NCI-H2171 treated with DMSO at 0.1 percent for 48 hours (cell line): Measurements from ENCODE around the gene PLIN1.

ENCODE experiments used
- DNase-seq: peaks from one replicate; lab custom pipeline; 2025; lab: John Stamatoyannopoulos, UW

The PLIN1 gene

DNA sequence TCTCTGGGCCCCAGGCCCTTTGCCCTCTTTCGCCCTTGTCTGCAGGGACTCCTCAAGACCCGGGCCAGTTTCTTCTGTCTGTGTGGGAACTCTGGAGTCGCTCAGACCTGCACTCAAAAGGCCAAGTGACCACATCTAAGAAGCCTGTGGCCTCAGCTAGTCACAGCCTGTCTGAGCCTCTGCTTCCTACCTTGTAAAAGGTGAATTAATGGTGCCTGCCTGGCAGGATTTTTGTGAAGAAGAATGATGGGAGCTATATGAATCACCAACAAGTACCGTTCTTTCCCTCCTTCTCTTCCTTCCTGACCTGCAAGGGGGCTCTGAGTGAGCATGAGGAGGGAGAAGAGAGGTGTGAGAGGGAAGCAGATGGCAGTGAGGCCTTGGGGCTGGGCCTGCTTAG, 7.5 kb downstream of the PLIN1 start:
- DNase-seq: no peak

DNA sequence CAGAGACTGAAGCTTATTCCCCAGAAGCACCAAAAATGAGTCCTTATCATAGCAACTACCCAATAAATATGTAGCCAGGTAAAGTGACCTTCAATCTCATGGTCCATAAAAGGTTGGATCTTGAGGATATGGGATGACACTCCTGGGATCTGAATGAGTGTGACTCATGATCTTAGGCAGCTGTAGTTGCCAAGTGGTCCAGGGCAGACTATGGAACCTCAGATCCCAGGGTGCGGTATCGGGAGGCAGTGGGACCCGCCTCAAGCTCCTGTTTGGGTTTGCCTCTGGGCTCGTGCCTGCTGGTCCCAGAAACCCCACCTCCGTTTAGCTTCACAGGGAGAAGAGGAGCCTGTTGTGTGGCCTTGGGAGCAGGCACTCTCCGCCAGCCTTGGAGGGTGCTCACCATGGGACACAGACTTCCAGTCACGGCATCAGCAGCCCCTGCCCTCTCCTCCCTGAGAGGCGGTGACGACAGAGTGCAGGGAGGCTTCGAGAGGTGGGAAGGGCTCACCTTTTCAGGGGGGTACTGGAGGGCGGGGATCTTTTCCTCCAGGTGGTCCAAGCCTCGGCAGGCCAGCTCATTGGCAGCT, 8.1 kb downstream of the PLIN1 start:
- no peak for DNase-seq

DNA sequence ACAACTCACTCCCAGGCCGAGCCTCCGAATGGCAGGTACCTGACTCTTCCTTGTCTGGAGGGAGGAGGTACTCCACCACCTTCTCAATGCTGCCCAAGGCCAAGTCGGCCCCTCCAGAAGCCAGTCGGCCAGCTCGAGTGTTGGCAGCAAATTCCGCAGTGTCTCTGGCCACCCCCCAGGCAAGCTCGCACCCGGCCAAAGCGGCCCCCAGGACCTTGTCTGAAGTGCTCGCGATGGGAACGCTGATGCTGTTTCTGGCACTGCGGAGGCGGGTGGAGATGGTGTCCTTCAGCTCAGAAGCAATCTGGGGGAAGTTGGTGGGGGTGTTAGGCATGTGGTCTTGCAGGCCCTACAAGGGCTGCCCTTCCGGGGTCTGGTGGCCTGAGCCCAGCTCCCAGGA, 9.2 kb downstream of the PLIN1 start:
- no peak for DNase-seq

DNA sequence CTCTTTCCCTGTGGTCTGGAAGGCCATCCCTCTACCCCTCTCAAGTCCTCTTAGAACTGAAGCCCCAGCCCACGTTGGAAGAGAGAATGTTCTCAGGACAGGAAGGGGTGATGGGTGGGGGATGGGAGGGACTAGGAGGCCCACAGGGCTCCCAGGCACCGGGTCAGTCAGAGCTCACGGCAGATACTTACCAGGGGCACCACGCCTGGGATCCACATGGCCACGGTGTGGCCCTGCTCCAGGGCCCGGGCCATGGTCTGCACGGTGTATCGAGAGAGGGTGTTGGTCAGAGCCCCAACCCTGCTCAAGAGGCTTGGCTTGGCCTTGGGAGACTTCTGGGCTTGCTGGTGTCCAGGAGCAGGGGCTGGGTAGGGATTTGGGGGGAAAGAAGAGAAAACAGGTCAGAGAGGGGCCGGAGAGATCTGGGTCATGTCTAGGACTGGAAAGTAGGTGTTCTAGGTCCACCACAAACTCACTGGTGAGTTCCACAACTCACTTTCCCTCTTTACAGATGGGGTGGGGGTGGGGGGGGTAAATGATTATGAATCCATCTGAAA, 9.8 kb downstream of the PLIN1 start:
- DNase-seq: no peak

DNA sequence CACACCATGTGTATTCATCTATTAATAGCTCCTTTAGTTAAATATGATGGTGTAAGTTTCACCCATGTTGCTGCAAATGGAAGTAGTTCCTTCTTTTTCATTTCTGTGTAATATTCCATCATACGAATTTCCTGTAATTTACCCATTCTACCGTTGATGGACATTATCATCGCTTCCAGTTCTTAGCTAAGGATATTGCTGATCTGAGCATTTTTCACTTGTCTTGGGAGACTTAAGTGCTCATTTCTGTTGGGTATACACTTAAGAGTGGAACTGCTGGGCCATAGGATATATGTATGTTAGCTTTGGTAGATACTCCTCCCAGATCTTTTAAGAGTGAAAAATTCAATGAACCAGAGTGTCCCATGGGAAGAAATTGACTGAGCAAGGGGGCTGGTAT, 11.0 kb downstream of the PLIN1 start:
- DNase-seq: no peak

DNA sequence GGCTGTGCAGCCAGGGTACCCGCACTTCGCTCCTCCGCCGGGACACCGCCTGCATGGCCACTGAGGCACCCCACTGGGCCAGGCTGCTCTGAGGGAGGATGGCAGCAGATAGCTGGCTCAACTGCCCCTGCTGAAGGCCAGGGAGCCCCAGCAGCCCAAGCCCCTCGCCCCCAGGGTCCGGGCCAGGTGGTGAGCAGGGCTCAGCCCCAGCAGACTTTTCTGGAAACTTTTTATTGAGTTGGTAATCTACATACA, 11.5 kb downstream of the PLIN1 start:
- no peak for DNase-seq

DNA sequence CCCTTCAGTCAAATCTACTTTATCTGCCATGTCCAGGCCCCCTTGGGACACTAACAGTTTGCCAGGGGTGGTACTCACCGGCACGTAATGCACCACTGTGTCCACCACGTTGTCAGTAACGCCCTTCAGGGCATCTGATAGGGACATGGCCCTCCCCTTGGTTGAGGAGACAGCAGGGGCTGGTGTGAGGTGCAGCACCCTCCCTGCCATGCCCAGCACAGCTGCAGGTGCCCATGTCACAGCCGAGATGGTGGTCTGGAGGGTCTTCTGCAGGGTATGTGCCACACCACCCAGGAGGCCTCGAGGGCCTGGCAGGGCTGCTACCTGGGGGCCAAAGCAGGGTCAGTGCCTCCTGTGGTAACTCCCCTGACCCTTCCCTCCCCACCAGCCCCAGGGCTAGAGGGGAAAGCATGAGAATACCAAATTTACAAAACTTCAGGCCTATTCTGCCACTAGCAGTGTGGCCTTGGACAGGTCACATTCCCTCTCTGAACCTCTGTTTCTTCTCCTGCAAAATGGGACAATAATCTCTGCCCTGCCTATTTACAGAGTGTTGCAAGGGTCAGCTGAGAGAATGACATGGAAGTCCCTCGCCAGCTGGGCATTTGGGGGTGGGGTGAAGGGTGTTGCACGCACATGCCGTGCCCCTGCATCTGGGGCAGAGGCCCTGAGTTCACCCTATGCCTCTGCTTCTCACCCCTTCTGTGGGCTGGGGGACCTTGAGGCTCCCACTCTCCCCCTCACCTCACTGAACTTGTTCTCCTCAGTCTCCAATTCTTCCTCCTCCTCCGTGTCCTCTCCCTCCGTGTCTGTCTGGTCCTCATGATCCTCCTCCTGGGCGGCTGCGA, 12.1 kb downstream of the PLIN1 start:
- DNase-seq: no peak

DNA sequence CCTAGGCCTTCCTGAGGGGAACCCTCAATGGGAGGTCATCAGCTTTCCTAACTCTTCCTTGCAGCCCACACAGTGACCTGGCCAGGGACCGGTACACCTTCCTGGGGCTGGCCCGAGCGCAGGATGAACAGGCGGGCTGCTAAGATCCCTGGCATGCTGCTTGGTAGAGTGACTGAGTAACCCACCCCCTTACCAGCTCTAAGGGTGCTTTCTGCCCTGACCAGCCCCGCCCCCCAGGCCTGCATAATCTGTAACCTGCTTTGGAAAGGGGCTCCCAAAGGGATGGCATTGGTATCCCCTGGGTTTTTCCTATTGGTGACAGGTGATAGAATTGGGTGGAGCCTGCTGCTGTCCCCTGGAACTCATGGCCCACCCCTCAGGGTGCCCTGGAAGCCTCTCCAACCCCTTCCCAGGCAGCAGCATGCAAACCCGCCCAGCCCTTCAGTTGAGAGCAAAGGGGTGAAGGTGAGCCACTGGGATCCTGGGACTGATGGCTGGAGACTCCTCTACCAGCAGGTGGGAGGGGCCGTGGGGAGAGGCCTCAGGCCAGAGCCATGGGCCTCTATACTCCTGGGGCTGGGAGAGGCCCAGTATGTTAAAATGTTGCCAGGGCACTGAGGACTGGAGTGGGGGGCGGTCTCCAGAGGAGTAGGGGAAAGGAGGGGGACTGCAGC, 12.8 kb downstream of the PLIN1 start:
- no peak for DNase-seq

DNA sequence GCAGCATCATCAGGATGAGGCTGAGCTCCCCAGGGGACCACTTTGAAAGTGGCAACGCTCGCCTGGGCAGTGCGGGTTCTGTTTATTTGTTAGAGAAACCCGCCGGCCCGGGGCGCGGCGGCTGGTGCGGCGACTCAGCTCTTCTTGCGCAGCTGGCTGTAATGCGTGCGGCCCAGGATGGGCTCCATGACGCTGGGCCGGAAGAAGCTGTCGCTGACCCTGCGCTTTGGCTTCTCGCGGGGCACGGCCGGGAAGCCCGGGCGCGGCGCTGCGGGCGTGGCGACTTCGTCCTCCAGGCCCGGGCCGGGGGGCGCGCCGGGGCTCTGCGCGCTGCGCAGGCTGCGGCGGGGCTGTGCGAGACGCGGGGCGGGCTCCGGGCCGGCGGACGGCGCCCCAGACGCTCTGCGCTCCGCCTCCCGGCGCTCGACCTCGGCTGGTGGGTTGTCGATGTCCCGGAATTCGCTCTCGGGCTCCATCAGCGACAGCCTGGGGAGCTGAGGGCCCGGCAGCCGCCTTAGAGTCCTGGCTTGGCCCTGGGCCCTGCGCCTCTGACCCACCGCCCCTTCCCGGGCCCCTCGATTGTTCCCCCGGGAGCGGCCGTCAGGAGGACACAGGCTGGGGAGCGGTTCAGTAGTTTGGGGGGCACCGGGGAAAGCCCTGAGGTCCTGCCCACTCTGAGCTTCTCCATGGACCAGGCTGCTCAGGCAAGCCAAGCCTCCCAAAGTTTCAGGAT, 13.6 kb downstream of the PLIN1 start:
- peak; percentile 11 for DNase-seq

DNA sequence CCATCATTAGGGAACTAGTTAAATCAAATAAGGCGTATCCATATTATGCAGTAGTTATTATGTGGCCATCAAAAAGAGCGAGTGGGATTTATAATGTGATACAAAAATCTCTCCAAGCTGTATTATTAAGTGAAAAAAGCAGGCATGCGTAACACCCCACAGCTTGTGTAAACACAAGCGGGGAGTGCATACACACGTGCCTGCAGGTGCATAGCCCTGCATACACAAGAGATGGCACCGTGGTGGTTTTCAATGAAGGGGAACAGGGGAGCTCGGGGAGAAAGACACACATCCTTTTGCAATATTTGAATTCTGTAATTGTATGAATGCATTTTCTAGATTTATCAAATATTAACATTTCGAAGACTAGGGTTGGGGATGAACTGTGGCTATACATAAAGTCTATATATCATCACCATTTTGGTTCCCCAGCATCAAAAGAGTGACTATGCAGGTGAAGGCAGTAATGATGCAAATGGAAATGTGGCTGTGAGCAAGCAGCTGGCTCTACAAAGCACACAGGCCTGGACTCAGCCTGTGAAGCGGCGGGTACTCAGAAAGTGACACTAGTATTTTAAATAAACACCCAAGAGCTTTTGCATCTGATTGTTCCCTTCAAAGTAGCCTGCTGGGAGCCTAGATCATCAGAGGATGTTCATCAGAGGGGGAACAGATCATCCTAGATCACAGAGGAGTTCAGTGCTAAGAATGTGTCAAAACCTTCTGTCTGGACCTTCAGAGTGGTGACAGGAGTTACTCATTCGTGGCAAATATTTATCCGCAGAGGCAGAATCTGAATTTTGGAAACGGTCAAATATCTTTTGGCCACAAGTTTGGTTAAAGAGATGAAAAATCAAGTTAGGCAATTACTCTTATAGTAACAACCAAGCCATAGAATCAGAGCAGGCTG, 14.5 kb downstream of the PLIN1 start:
- no peak for DNase-seq

DNA sequence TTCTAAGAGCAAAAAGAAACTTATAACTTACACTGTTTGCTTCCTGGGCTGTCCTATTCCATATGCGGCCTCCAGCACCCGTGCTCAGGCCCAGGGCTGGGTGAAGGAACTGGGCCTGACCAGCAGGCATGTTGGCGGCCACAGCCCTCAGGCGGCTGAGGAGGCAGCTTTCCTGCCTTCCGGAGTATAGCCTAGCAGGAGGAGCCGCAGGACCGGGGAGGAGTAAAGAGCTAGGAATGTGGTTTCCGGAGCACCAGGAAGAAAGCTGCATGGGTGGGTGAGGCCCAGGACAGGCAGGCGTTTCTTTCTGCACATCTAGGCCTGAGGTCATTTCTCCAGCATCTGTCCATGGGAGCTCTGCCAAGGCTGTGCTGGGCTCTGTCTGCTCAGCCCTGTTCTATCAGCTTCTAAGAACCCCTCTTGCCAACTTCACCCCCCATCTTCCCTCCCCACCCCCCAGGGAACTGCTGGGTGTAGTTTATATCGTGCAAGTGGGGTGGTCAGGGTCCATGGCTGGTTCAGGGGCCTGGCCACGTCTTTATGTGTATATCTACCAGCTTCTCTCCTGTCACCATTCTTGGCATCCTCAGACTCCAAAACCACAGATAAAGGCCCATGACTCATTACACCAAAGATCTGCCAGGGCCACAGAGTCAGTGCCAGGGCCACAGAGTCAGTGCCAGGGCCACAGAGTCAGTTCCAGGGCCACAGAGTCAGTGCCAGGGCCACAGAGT, 16.1 kb downstream of the PLIN1 start:
- no peak for DNase-seq

DNA sequence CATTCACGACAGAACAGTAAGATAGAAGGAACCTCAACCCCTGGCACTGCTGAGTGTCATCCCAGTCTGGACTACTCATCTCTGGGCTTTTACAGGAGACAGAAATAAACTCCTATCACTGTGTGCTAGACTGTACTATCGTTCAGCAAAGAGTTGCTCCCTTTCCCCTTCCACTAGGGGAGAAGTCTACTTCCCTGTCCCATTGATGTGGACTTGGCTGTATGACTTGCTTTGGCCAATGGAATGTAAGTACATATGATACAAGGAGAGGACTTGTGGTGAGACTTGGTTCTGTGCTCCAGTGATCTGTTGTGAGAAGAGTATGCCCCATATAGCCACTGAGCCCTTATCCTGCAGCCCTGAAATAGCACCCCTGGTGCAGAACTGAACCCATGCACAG, 18.6 kb downstream of the PLIN1 start:
- no peak for DNase-seq

DNA sequence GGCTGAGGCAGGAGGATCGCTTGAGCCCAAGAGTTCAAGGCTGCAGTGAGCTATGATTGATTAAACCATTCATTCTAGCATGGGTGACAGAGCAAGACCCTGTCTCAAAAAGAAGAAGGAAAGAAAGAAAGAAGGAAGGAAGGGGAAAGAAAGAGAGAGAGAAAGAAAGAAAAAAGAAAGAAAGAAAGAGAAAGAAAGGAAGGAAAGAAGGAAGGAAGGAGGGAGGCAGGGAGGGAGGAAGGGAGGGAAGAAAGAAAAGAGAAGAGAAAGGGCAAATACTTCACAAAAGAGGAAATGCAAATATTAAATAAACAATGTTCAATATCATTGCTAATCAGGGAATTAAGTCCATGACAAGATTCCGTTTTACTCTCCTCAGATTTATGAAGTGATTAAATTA, 19.9 kb downstream of the PLIN1 start:
- no peak for DNase-seq

DNA sequence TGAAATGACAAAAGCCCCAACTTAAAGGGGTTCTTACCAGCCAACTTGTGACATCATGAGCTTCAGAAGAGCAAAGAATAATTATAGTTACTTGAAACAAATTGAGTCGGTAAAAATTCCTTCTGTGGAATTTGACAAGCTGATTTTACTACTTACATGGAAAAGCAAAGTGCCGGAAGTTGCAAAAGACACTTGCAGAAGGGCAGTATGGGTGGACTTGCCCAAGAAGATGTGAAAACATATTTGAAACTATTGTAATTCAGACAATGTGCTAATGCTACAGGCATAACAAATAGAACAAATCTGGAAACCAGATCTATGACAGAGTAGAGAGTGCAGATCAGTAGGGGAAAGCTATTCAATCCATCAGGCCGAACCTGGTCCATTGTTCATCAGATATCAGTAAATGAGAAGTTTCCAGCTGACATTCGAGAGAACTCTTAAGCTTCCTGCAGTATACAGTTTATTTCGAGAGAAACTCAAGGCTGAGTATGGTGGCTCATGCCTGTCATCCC, 21.4 kb downstream of the PLIN1 start:
- no peak for DNase-seq

DNA sequence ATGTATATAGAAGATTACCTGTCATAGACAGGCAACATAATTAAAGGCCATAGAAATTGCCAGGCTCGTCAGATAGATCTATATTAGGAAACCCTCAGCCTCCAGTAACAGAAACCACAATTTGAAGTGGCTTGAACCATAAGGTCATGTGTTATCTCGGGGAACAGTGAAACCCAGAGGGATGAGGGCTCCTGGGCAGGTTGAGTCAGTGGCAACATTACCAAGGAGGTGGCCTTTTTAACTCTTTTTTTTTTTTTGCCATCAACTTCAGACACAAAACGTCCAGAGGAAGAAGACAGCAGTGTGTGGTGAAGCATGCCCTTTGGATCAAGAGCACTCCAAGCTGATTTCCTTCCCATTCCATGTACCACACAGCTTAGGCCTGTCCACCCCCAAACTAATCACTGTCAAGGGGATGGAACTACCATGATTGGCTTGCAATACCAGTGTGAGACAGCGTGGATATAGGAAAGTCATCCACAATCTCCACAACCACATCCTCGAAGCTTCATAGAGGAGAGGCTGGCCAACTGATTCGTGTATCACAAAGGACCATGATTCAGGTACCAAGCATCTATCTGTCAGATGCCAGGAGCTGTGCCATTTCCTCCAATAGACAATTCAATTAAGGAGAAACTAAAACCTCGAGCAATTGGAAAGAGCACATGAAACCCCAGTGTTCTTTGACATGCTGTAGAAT, 22.9 kb downstream of the PLIN1 start:
- DNase-seq: no peak

DNA sequence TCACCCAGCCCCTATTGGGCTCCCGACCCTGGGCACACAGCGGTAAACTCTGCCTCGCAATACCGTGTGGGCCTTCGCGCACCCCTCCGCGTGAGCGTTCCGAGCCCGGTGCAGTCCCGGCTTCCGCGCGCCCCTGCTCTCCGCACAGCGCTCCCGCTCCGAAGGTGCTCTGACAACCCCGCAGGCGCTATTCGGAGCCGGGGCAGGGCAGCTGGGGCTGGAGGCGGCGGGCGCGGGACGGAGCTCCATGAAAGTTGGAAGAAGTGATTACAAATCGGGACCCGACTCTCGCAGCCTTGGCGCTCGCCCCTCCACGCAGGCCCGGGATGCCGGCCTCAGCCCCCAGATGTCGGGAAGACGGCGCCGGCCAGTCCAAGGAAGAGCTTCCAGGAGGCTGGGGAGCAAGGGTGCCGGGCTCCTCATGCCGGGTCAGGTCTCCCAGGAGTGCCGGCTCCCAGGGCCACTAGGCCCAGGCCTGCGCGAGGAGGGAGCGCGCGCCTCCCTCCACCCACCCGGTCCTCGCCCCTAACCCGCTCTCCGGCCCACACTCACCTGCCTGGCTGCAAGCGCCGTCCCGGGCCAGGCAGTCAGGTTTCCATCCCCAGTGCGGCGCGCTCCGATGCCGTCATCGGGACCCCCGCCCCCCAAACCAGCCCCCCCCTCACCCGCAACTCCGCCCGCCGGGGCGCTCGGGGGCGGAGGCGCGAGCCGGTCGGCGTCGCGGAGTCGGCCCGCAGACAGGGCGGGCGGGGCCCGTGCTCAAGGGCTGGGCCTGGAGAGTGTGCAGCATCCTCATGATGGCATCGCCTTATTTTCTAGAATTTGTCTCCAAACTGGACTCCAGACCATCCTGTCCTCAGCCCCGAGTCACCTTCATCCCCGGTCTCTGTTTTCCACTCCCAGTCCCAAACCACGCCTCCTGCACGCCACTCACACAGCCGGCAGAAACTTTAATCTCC, 24.0 kb downstream of the PLIN1 start, which contains the start of gene KIF7:
TSS of gene KIF7 (minus strand) at position 621 of the 959 bp plus-strand sequence. CDS start 2,537 bp downstream, outside the sequence.
- DNase-seq: peak; percentile 58

DNA sequence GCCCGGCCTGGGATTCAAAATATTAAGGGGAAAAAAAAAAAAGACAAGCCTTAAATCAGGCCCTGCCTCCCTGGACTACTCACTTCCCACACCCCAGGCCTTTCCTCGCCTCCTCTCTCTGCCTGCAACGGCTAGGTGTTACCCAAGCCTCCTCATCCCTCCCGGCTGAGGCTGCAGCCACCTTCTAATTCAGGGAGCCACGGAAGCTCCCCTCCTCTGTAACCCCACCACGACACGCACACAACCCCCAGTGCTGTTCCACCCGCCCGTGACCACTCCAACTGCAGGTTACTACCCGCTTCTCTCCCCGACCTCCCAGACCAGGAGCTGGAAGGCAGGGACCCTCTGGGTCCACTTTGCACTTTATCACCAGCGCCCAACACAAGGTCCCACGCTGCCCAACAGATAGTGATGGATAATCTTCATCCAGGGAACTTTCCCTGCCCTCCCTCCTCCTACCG, 24.8 kb downstream of the PLIN1 start:
- DNase-seq: no peak

DNA sequence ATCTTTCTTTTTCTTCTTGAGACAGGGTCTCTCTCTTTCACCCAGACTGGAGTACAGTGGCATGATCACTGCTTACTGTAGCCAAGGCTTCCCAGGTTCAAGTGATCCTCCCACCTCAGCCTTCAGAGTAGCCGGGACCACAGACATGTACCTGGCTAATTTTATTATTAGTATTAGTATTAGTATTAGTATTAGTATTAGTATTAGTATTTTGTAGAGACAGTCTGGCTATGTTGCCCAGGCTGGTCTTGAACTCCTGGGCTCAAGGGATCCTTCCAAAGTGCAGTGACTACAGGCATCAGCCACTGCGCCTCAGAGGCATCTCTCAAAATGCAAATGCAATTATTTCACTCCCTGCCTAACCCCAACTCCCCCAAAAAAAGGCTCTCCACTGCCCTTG, 25.6 kb downstream of the PLIN1 start:
- no peak for DNase-seq
